ENCODE data around the gene CELF2. TPM values are rescaled to one million over a fixed set of nuclear protein-coding genes. Genes with fewer than 3 reads are reported as not detected.

Gene CELF2
- total RNA-seq, 1 experiment from 2014 or later = 0.77 TPM

DNA sequence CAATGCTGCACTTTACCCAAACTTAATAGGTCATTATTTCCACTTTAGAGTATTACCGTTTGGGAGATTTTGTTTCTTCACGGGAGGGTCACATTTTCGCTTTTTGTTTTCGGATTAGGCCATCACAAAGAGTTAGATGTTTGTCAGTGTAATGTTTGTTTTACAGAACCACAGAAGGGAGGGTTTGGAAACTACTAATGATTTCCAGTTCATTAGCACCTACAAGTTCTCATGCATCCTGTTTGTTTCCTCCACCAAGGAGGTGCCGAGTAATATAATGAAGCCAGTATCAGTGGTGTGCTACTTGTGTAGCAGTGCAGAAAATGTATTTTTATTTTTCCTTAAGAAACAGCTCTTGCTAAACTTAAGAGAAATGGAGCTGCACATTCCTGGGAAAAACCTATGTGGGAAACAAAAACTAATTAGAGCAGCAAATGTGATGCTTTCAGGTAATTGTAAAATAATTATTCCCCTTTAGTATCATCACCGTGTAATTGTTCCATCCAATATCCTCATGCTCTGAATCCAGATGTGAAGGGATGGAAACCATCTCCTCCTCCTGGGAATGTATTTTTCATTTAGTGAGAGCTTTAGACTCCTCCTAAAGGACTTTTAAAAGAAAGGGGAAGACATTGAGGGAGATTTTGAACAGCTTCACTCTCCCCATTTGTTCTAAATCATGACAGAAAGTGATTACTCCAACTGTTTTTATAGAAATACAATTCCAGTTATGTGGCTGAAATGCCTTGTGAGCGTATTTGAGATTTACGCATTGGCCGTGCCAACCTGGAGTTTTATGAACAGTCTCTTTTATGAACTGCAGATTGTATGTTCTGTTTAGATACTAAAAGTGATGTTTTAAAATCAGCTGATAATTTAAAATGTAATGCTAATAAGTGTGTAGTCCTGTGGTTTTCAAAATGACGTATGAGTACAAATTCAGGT, 5.6 kb downstream of the CELF2 start:
- DNase-seq (ENCODE audit: low spot score) = no peak

DNA sequence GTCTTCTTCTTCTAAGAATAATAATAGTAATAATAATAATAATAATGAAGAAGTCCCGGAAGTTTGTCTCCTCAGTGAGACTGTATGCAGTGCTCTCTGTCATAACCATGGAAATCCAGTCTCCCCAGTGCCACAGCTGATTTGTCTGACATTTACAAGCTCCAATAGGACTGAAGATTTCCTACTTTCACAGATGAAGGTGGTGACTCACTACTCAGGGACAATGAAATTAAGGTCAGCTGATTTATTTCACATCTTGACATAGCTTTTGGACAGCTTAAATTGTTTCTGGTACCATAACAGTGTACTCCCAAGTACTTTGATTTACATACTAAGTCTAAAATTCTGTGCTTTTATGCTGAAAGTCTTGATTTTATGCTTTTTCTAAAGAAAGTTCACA, 6.9 kb downstream of the CELF2 start:
- peak; percentile 7 for DNase-seq (ENCODE audit: low spot score)

DNA sequence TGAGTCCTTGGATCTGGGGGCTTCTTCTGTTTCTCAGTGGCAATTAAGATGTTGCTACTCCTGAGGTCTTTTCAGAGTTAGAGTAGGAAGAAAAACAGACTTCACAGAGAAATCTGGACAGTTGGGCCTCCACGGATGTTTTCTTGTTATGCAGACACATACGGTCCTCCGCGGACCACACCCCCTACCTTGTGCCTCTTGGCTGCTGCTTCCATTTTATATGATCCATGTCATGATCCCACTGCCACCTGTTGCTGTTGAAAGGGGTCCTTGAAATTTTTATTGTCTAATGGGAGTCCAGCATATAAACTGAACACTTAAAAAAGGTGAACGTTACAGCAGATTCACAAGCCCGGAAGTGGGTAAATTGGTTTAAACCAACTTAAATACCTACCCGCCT, 8.3 kb downstream of the CELF2 start:
- DNase-seq (ENCODE audit: low spot score) = no peak

DNA sequence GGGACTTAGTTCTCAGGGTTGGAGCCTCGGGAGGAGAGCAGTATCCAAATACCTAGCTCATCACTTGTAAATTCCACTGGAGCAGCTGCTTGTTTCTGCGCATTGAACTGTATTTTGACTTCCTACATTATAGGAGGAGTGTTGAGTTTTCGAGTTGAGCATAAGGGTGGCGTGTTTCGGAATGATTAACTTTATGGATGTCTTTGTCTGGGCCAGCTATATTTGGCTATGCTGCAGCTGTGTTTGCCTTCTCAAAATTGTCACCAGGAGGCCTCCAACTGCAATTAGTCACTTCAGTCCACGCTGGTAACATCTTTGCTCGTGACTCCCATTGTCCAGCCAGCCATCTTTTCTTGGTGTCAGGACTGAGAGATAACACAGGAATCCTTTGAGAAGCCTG, 9.1 kb downstream of the CELF2 start:
- DNase-seq (ENCODE audit: low spot score) = no peak

DNA sequence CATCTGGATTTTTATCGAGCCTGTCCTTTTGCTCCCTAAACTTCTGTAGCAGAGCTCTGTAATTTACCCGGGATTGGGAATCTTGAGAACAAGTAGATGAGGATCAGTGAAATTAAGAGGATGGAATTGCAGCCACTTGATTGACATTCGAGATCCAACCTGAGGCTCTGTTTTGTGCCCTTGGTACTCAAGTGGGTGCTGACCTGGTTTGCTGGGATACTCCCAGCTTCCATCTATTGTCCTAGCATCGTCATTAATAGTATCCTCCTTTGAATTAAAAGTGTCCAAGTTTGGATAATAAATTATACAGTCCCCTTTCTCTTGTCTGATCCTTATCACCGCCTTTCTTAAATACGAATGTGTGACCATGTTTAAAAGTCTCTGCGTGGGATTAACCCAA, 17.1 kb downstream of the CELF2 start:
- DNase-seq (ENCODE audit: low spot score) = no peak

DNA sequence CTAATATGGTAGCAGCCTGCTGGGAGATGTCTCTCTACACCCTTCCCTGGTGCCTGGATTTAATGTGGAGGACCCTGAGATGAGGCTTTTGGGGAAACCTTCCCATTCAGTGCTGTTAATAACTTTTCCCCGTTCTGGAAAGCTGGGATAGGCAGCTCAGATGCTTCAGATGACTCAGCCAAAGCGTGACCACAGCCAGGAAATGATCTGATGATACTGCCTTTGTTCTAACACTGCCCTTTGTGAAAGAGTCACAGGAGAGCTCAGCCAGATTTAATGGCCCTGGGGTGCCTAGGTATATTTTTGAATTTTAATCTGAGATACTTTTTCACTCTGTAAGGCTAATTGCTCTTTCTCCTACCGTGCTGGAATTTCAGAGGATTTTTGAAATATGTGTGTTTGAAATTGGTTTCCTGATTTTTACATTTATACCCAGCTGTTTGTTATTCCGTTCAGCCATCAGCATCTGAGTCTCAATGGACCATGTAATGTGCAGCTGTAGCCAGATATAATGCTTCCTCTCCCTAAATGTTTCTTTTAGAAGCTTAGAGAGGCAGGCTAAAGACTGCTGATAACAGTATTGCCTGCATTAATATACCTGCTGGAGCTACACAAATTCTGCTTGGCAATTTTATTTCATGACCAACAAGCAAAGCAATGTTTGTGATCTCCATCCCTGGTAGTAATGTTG, 17.8 kb downstream of the CELF2 start:
- peak; percentile 70 for DNase-seq (ENCODE audit: low spot score)

DNA sequence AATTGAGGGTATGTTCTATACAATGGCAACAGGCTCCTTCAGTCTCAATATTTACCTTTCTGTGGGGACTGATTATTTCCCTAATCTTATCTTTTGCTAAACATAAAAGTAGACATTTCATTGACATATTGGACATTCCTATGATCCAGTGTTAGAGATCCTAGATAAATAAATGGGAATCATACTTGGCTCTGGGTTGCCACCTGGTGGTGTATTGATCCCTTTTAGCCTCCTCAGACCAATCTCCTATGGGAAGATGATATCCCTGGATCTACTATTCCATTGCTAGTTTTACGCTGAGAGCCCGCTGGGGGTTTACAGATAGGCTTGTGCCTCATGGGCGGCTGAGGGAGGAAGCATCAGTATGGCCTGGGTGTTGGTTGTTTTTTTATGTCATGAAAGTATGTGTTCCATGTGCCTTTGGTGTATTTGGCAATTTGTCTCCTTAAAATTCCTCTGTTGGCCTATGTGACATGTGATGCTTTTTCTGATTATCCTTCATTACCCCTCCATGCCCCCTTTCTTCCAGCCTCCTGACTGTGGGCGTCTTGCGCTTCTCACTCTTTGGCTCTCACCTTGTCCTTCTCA, 18.8 kb downstream of the CELF2 start:
- peak; percentile 30 for DNase-seq (ENCODE audit: low spot score)

DNA sequence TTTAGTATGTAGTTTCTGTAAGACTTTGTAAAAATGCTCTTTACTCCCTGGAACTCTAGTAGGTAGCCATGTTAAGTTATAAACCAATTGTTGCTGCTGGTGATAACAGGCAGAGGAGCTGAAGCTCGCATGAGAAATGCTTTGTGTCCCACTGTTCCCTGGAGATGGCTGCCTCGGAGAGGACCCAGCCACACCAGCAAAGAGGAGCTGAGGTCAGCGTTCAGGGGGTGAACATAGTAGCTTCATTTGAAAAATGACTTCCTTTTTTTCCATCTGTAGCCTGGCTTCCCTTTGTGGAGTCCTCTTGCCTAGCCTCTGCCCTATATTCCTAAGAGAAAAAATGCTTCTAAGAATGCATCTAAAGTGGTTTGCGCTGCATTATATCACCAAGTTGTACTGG, 20.3 kb downstream of the CELF2 start:
- no peak for DNase-seq (ENCODE audit: low spot score)

DNA sequence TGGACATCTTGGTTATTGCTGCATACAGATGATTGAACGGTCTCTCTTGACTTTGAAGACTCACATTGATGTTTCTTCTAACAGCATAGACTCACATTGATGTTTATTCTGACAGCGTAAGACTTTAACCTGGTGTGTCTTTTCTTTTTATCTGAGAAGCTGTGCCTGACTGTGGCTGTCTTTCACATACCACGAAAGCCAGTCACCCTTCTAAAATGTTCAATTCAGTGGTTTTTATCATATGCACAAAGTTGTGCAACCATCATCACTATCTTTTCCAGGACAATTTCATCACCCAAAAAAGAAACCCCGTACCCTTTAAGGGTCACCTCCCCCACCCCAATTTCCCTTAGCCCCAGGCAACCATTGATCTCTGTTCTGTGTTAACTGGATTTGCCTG, 24.7 kb downstream of the CELF2 start:
- DNase-seq (ENCODE audit: low spot score) = no peak

DNA sequence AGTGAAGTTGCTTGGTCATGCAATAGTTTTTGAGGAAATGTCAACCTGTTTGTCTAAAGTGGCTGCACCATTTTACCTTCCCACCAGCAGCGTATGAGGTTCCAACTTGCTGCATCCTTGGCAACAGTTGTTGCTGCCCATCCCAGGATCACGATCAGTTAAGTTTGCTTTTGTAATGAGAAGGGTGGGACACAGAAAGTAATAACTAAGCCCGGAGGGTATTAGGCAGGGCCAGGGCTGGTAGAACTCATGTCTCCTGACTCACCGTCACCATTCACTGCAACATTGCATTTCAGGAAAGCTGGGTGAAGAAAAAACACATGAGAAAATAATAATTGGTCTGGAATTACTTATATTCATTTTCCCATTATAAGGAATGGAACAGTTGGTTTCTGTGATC, 25.4 kb downstream of the CELF2 start:
- DNase-seq (ENCODE audit: low spot score) = no peak

DNA sequence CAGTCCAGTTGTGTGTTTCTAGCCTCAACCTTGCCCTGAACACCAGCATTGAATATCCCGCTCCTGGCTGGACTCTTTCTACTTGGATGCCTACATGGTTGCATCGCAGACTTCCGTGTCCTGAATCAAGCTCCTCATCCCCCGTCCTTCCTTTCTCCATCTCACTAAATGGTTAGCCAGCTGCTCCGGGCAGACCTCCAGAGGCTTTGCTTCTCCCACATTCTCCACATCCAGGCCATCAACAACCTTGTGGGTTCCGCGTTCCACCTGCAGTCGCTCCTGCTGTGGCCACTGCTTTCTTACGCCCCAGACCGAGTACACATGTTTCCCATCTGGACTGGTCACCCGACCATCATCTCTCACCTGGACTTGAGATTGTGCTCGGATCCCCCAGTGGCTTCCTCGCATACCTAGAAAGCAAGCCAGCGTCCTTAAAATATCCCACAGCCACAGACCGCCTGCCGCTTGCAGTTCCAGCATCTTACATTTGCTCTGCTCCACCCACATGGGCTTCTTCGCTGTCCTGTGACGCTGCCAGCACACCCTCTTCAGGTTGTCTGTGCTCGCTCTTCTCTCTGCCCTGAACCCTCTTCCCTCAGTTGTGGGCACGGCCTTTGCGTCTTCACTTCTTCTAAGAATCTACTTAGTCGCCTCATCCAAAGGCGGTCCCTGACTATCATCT, 25.9 kb downstream of the CELF2 start:
- no peak for DNase-seq (ENCODE audit: low spot score)

DNA sequence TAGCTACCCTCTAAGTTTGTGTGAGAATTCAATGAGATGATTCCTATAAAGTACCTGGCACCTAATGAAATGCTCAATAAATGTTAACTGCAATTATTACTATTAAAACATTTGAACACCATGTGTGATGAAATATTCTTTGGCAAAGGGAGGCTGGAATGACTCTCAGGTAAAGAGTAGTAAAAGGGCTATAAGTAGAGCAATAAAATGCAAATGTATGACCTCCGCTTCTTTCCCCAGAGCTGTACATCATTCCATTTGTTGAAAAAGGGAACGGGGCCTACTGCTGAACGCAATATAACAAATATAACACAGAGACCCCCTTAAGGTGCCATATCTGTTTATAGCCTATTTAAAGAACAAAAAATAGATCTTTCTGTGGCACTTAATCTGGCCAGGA, 27.8 kb downstream of the CELF2 start:
- no peak for DNase-seq (ENCODE audit: low spot score)

DNA sequence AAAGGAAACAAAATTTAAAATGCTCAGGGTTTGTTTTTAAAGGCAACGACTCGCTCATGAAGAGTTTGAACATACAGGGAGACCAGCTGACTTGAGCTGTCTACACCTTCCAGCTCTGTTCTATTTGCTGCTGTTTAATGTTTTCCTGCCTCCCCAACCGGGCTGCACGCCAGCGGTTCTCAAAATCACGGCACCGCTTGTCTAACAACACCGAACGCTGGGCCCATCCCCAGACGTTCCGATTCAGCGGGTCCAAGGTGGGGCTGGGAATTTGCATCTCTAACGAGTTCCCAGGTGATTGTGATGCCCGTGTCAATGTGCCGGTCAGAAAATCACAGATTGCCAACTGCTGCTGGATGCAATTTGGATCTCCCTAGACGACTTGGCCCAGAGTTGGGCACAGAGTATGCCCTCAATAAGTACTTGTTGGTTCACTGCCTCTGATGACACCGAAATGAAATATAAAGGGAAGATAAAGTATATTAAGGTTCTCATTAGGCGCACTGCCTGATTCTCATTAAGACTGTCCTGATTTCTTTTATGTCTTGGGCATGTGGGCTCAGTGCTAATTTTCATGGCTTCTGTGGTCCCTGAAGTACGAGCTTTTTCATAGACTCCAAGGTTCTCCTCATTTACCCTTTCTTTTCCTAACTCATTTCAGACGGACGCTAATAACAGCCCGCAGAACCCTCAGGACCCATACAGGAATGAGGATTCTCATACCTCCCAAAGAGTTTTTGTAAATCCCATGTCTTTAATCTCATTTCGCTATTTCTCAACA, 28.5 kb downstream of the CELF2 start:
- DNase-seq (ENCODE audit: low spot score) = no peak

DNA sequence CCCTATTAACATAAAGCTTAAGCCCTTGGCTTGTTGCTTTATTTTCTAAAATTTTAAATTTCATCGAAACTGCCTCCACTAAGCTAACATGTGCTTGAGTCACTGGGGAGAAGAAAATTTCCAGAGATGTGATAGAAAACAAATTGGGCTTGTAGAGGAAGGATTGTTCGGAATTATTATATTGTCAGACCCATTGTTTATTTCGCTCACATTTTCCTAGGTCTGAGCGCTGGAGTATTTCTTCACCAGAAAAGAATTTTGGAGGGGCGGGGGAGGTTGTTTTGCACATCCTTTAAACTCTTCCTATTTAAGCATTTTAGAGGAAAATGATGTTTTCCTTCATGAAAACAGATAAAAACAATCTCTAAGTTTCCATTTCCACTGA, 29.1 kb downstream of the CELF2 start:
- no peak for DNase-seq (ENCODE audit: low spot score)

DNA sequence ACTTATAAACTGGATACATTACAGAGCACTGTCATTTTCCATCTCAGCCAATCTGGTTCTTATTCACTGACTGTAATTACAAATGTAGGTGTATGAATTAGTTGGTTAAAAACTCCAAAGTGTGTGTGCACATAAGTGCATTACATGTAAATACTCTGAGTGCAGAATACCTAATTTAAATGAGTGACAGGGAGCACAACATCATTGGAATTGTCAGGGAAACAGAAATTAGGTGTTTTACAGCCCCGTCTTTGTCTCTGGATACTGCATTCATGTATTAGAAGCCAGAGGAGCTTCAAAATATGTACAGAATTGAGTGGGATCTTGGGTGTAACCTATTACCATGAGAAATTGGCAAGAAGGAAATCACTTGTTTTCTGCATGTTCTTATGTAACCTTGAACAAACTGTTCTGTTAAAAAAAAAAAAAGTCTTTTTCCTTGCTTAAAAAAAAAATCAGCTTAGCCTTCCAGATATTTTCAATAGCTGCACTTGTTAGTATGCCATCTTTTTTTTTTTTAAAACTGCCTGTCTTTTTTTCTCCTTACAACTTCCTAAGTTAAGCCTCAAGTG, 31.1 kb downstream of the CELF2 start:
- DNase-seq (ENCODE audit: low spot score) = no peak

DNA sequence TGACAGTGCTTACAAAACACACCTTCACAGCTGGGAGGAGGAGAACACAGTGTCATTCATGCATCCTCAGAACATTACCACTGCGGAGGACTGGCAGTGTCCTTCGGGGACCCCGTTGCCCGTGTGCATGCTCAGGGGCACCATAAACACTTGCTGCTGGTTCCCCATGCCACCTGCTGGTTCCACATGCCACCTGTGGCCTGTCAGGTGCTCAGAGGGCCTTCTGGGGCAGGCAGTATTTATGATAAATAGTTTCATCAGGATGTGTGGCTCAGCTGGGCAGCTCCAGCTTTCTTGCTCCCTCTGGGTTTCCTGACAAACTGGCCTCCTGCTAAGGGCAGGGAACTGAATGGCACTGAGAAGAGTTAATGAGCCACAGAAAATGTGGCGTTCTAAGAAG, 32.1 kb downstream of the CELF2 start:
- DNase-seq (ENCODE audit: low spot score) = no peak

DNA sequence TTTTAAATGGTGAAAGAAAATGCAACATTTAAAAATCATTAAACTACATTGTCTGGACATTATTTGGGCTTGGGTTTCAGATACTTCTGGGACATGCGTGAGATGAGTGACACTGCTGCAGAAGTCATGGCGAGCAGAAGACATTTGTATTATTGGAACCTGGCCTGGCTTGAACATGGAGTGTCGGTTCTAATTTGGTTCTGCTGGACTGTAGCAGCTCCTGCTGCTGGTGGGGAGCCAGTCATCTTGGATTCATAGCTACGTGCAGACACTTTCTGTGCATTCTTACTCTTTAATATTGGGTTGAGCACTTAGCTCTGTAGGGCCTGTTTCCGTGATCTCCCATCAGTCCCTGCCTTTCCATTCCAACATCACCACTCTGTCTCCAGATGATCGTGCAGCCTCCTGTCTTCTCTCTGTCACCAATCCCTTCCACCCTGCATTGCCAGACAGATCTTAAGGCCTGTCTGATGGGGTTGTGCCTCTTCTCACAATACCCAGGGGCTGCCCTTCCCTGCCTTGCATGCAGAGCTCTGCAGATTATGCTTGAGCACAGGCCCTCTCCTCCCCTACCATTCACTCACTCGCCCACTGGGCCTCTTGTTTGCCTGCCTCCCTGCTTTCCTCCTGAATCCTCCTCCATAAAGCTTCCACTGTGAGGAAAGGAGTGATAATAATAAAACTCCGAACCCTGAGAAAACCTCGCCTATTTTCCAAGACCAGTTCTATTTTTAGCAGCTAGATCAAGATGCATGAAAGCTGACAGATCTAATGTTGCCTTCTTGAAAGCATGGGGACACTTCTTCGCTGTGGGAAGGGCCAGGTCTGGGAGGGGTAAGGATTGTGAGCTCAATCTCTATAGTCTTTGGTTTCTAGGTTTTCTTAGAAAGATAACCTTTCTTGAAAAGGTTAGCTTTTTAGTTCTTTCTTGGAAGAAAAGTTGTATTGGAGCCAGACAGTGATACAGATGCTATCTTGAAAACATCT, 32.9 kb downstream of the CELF2 start:
- DNase-seq (ENCODE audit: low spot score) = no peak

DNA sequence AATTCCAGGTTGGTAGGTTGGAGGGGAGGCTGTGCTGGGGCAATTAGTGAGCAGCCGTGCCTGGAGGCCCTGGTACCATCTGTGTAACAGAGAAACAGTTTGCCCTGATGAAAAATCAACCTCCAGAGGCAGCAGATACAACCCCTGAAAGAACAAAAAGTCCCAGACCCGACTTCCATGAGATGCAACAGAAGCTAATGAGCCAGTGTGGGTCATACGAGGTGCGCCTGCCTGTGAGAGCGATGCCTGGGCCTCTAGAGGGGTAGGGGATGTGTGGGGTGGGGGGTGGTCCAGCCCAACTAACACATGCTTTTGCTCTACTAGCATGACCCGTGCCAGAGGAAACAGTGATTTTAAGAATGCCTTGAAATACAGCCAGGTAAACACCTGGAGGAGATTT, 39.3 kb downstream of the CELF2 start:
- no peak for DNase-seq (ENCODE audit: low spot score)

DNA sequence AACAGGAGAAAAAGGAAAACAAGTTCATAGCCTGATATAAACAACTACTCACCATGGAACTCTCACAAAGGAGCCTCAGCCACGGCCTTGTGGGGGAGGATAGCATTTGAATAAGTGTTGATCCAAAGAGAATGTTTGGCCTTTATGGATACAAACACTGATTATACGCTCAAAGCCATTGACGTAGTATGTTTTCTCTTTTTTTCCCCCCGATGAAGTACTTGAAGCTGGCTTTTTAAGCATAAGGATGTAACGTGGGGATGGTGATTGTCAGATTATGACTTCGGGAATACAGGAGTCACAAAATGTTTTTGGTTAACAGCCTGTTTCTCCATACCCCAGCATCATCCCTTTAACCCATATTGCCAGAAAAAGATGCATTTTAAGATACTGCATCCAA, 39.8 kb downstream of the CELF2 start:
- DNase-seq (ENCODE audit: low spot score) = no peak

DNA sequence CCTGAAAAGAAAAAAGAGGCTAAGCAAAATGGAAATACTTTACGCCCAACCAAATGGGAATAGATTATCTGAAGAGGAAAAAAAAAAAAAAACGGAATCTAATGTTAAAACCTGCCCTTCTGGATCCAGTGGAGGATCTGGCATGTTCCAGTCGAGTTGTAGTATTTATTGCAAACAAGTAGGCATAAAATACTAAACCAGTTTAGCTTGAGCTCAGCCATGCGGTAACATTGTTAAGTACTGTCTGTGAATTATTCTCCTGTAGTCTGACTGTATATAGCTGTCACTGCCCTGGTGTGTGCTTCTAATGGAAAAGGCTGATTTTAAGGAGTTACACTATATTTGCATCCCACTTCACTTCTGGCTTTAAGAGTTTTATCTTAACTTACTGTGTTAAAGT, 40.3 kb downstream of the CELF2 start:
- no peak for DNase-seq (ENCODE audit: low spot score)
